SK-N-SH (cell line): ENCODE measurements around the gene SEMA3F. TPM values are rescaled to one million over a fixed set of nuclear protein-coding genes. Genes with fewer than 3 reads are reported as not detected.

Experiments used
- EZH2phosphoT487 ChIP-seq: fragments of 200-600 bp; sonication (generic); IDR thresholded peaks from 2 replicates; pipeline ENCODE4 v1.6.1; 2017; ENCODE audit warnings: low read depth, mixed run types, mild to moderate bottlenecking, antibody characterized with exemption, moderate library complexity, borderline replicate concordance
- GATA2 ChIP-seq: sonication (generic); formaldehyde crosslinking; IDR thresholded peaks from 2 replicates; pipeline ENCODE4 v1.5.0; 2020; ENCODE audit warnings: mild to moderate bottlenecking, missing genetic modification reagents
- JUND ChIP-seq: IDR thresholded peaks from 2 replicates; pipeline ENCODE4 v1.4.0; 2012
- MAX ChIP-seq: IDR thresholded peaks from 2 replicates; pipeline ENCODE4 v1.4.0; 2012; ENCODE audit warnings: low read depth
- MXI1 ChIP-seq: IDR thresholded peaks from 2 replicates; pipeline ENCODE4 v1.6.1; 2012; ENCODE audit warnings: mild to moderate bottlenecking, low read depth, low read length, improper control_type of control experiment
- PBX3 ChIP-seq: IDR thresholded peaks from 2 replicates; pipeline ENCODE4; 2012
- POLR2AphosphoS5 ChIP-seq: IDR thresholded peaks from 2 replicates; pipeline ENCODE4 v1.6.1; 2012; ENCODE audit warnings: low read depth, low read length
- RCOR1 ChIP-seq: fragments of 150-350 bp; IDR thresholded peaks from 2 replicates; pipeline ENCODE4 v1.6.1; 2017; ENCODE audit warnings: antibody characterized with exemption, low read length
- TAF1 ChIP-seq: IDR thresholded peaks from 2 replicates; pipeline ENCODE4 v1.6.1; 2012; ENCODE audit warnings: low read depth, mild to moderate bottlenecking, low read length, moderate library complexity, borderline replicate concordance
- TCF12 ChIP-seq: IDR thresholded peaks from 2 replicates; pipeline ENCODE4 v1.4.0; 2012
- USF1 ChIP-seq: IDR thresholded peaks from 2 replicates; pipeline ENCODE4 v1.4.0; 2012; ENCODE audit warnings: low read depth, borderline replicate concordance
- polyA plus RNA-seq, 3 experiments: library from polyadenylated mRNA; depleted of rRNA; stranded (reverse); fragments of >200 nt; gene quantifications; 2 replicates each; pipeline ENCODE4 v1.2.3, GENCODE V29; 2012
- TF ChIP-seq, protein P1 (sequence below): IDR thresholded peaks from 2 replicates; pipeline ENCODE4 v1.6.1; 2012; ENCODE audit warnings: mild to moderate bottlenecking, low read depth, low read length, moderate library complexity
- TF ChIP-seq, protein P2 (sequence below): fragments of 150-350 bp; IDR thresholded peaks from 2 replicates; pipeline ENCODE4 v1.6.1; 2017; ENCODE audit warnings: antibody characterized with exemption, low read length, low read depth, borderline replicate concordance
- TF ChIP-seq, protein P3 (sequence below): fragments of 150-350 bp; IDR thresholded peaks from 2 replicates; pipeline ENCODE4 v1.6.1; 2016; ENCODE audit warnings: mild to moderate bottlenecking, low read depth, low read length

Gene SEMA3F
- polyA plus RNA-seq, 1 of the 3 experiments (the other 2 are of a cell fraction) = 30.4 TPM

DNA sequence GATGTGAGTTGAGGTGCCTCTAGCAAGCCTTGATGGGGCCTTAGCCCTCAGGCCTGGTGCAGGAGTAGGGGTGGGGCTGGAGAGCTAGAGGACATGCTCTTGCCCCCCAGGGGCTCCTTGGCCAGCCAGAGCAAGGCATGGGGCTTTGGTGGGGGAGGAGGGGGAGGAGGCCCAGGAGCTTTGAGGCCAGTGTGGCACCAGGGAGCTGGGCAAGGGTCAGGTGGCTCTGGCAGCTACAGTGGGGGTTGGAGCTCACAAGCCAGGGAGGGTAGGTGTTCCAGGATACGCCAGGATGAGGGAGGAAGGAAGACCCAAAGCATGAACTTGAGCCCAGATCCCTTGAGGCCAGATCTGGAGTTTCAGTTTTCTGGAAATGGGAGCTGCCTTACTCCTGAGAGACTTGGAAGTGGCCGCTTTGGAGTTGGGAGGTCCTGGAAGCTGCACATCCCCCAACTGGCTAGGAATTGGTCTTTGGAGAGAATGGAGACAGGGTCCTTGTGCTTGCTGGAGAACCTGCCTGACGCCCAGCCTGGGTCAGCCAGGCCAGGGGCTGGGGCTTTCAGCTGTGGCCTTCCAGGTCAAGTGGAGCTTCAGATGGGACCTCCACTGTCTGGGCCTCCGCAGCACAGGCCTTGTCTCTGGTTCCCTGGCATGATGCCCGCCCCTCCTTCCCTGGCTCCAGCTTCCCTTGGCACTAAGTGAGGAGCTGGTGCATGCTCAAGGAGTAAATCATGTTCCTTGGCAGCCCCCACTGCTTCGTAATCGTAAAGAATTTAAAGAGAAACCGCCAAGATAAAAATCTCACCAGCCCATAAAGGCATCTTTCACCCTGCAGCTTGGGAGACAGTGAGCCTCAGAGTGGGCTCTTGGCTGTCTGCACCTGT, 8.7 kb downstream of the SEMA3F start (continued):
- TF ChIP-seq TAF1 (no peak), TCF12 (peak; percentile 94), JUND (no peak; the same call in 1 of the 2 replicates), MXI1 (no peak), RCOR1 (no peak), POLR2AphosphoS5 (peak; percentile 73), EZH2phosphoT487 (no peak), MAX (peak; percentile 92), GATA2 (CRISPR knock-in tag) (no peak), USF1 (no peak), PBX3 (peak; percentile 94)
- TF ChIP-seq, protein P1, sequence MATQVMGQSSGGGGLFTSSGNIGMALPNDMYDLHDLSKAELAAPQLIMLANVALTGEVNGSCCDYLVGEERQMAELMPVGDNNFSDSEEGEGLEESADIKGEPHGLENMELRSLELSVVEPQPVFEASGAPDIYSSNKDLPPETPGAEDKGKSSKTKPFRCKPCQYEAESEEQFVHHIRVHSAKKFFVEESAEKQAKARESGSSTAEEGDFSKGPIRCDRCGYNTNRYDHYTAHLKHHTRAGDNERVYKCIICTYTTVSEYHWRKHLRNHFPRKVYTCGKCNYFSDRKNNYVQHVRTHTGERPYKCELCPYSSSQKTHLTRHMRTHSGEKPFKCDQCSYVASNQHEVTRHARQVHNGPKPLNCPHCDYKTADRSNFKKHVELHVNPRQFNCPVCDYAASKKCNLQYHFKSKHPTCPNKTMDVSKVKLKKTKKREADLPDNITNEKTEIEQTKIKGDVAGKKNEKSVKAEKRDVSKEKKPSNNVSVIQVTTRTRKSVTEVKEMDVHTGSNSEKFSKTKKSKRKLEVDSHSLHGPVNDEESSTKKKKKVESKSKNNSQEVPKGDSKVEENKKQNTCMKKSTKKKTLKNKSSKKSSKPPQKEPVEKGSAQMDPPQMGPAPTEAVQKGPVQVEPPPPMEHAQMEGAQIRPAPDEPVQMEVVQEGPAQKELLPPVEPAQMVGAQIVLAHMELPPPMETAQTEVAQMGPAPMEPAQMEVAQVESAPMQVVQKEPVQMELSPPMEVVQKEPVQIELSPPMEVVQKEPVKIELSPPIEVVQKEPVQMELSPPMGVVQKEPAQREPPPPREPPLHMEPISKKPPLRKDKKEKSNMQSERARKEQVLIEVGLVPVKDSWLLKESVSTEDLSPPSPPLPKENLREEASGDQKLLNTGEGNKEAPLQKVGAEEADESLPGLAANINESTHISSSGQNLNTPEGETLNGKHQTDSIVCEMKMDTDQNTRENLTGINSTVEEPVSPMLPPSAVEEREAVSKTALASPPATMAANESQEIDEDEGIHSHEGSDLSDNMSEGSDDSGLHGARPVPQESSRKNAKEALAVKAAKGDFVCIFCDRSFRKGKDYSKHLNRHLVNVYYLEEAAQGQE = peak; percentile 23; the same call in 1 of the 2 replicates
- TF ChIP-seq, protein P2, sequence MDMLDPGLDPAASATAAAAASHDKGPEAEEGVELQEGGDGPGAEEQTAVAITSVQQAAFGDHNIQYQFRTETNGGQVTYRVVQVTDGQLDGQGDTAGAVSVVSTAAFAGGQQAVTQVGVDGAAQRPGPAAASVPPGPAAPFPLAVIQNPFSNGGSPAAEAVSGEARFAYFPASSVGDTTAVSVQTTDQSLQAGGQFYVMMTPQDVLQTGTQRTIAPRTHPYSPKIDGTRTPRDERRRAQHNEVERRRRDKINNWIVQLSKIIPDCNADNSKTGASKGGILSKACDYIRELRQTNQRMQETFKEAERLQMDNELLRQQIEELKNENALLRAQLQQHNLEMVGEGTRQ = no peak
- TF ChIP-seq, protein P3, sequence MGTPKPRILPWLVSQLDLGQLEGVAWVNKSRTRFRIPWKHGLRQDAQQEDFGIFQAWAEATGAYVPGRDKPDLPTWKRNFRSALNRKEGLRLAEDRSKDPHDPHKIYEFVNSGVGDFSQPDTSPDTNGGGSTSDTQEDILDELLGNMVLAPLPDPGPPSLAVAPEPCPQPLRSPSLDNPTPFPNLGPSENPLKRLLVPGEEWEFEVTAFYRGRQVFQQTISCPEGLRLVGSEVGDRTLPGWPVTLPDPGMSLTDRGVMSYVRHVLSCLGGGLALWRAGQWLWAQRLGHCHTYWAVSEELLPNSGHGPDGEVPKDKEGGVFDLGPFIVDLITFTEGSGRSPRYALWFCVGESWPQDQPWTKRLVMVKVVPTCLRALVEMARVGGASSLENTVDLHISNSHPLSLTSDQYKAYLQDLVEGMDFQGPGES = no peak
